Thyroid gland (tissue), 4 donors: Measurements from ENCODE around the gene CHCHD6.

Experiments used
- POLR2A ChIP-seq, 2 donors: fragments of 450-650 bp; IDR thresholded peaks; one replicate each; pipeline ENCODE4 v1.6.1; 2017; ENCODE audit warnings: antibody characterized with exemption in 2 of 2, mild to moderate bottlenecking in 2 of 2, moderate library complexity in 1 of 2
- TF ChIP-seq, protein P1 (sequence below), 6 experiments: fragments of 200-600 bp in 3 of 6; fragments of 450-650 bp in 3 of 6; sonication (generic) in 3 of 6; IDR thresholded peaks; one replicate each; pipeline ENCODE4 v1.5.1; 2016 to 2019; ENCODE audit warnings: antibody characterized with exemption in 6 of 6, mild to moderate bottlenecking in 2 of 6, inconsistent platforms in 1 of 6, moderate library complexity in 1 of 6

DNA sequence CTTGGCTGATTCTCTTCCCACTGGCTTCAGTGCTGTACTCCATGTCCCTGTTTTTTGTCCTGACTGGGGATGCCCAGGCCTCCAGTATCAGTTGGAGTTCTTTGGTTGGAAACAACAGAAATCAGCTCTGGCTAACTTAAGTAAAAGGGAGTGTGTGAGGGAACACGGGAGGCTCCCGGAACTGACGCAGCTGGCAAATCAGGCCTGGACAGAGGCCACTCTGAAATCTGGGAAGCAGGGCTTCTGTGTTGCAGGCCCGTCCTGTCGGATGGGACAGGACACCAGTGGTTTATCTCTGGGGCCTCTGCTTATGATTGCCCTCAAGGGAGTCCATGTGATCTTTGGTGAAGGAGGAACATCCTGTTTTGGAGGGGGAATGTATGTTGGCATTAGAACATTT is 124.3 kb downstream of the CHCHD6 start:
- no peak for TF ChIP-seq POLR2A (IDR thresholded peaks at IDR 0.05)
- TF ChIP-seq, protein P1, sequence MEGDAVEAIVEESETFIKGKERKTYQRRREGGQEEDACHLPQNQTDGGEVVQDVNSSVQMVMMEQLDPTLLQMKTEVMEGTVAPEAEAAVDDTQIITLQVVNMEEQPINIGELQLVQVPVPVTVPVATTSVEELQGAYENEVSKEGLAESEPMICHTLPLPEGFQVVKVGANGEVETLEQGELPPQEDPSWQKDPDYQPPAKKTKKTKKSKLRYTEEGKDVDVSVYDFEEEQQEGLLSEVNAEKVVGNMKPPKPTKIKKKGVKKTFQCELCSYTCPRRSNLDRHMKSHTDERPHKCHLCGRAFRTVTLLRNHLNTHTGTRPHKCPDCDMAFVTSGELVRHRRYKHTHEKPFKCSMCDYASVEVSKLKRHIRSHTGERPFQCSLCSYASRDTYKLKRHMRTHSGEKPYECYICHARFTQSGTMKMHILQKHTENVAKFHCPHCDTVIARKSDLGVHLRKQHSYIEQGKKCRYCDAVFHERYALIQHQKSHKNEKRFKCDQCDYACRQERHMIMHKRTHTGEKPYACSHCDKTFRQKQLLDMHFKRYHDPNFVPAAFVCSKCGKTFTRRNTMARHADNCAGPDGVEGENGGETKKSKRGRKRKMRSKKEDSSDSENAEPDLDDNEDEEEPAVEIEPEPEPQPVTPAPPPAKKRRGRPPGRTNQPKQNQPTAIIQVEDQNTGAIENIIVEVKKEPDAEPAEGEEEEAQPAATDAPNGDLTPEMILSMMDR (IDR thresholded peaks at IDR 0.05) = no peak
